ENCODE results near the gene MAN1C1. TPM values are rescaled to one million over a fixed set of nuclear protein-coding genes. Genes with fewer than 3 reads are reported as not detected.
"Not testable (repeated sequence)": the region's sequence is repeated elsewhere in the genome, so short reads cannot be mapped to it uniquely, and the experiment has no call there.

Gene MAN1C1
- total RNA-seq, 1 donor from 2014 or later = 6.3 TPM

- Histone ChIP-seq H3K9me3 (ENCODE audit: control insufficient read depth in 3 of 3, low read length in 3 of 3) (no peaks in the 10 kb centered on the region), H3K4me1 (ENCODE audit: control insufficient read depth in 3 of 3, insufficient read depth in 3 of 3, low read length in 3 of 3) (peaks cover 43 to 48% (median 46%) of the 10 kb centered on the region in 3 donors), H3K27me3 (ENCODE audit: control insufficient read depth in 3 of 3, insufficient read depth in 3 of 3, low read length in 3 of 3) (no peaks in the 10 kb centered on the region)
Observed at GRCh38 chr1:25653558-25653957, 37.0 kb downstream of the MAN1C1 start.

GRCh38 chr1:25654109-25654660, 37.6 kb downstream of the MAN1C1 start:
- H3K27me3 ChIP-seq (ENCODE audit: control insufficient read depth in 3 of 3, insufficient read depth in 3 of 3, low read length in 3 of 3) = no peaks in the 10 kb centered on the region
- no peak overlapping the region for H3K9ac ChIP-seq (ENCODE audit: low read depth in 1 of 3, low read length in 3 of 3)
- H3K9me3 ChIP-seq (ENCODE audit: control insufficient read depth in 3 of 3, low read length in 3 of 3) = no peaks in the 10 kb centered on the region
- peaks cover 49 to 54% (median 53%) of the 10 kb centered on the region in 3 donors for H3K4me1 ChIP-seq (ENCODE audit: control insufficient read depth in 3 of 3, insufficient read depth in 3 of 3, low read length in 3 of 3)
- no peak overlapping the region for H3K27ac ChIP-seq (ENCODE audit: low read depth, low read length)
- no peaks in the 10 kb centered on the region for H3K36me3 ChIP-seq (ENCODE audit: control insufficient read depth in 3 of 3, insufficient read depth in 3 of 3, low read length in 3 of 3)
- H3K4me3 ChIP-seq (ENCODE audit: low read length in 3 of 3) = no peak overlapping the region

More at GRCh38 chr1:25653558-25653957, 37.0 kb downstream of the MAN1C1 start:
- no peaks in the 10 kb centered on the region for H3K36me3 ChIP-seq (ENCODE audit: control insufficient read depth in 3 of 3, insufficient read depth in 3 of 3, low read length in 3 of 3)
- no peak overlapping the region for H3K27ac ChIP-seq (ENCODE audit: low read depth, low read length)
- H3K9ac ChIP-seq (ENCODE audit: low read depth in 1 of 3, low read length in 3 of 3) = no peak overlapping the region
- H3K4me3 ChIP-seq (ENCODE audit: low read length in 3 of 3) = no peak overlapping the region

- no peak overlapping the region for H3K27ac ChIP-seq (ENCODE audit: low read depth, low read length)
Observed at GRCh38 chr1:25657121-25657882, 40.7 kb downstream of the MAN1C1 start.

GRCh38 chr1:25657883-25658760, 41.5 kb downstream of the MAN1C1 start:
- no peaks in the 10 kb centered on the region for H3K9me3 ChIP-seq (ENCODE audit: control insufficient read depth in 3 of 3, low read length in 3 of 3)
- no peaks in the 10 kb centered on the region for H3K27me3 ChIP-seq (ENCODE audit: control insufficient read depth in 3 of 3, insufficient read depth in 3 of 3, low read length in 3 of 3)
- peak overlapping the region; percentile 75 for H3K27ac ChIP-seq (ENCODE audit: low read depth, low read length)
- no peaks in the 10 kb centered on the region for H3K36me3 ChIP-seq (ENCODE audit: control insufficient read depth in 3 of 3, insufficient read depth in 3 of 3, low read length in 3 of 3)
- peak overlapping the region in 2 of 3 donors; percentile 64 to 66 for H3K9ac ChIP-seq (ENCODE audit: low read depth in 1 of 3, low read length in 3 of 3)
- peak overlapping the region in 2 of 3 donors; percentile 41 to 52 for H3K4me3 ChIP-seq (ENCODE audit: low read length in 3 of 3)
- peaks cover 24 to 34% (median 33%) of the 10 kb centered on the region in 3 donors for H3K4me1 ChIP-seq (ENCODE audit: control insufficient read depth in 3 of 3, insufficient read depth in 3 of 3, low read length in 3 of 3)

More at GRCh38 chr1:25657121-25657882, 40.7 kb downstream of the MAN1C1 start:
- Histone ChIP-seq H3K4me3 (ENCODE audit: low read length in 3 of 3) (no peak overlapping the region), H3K9ac (ENCODE audit: low read depth in 1 of 3, low read length in 3 of 3) (peak overlapping the region in 2 of 3 donors; percentile 8 to 60), H3K4me1 (ENCODE audit: control insufficient read depth in 3 of 3, insufficient read depth in 3 of 3, low read length in 3 of 3) (peaks cover 31 to 41% (median 37%) of the 10 kb centered on the region in 3 donors), H3K9me3 (ENCODE audit: control insufficient read depth in 3 of 3, low read length in 3 of 3) (no peaks in the 10 kb centered on the region), H3K27me3 (ENCODE audit: control insufficient read depth in 3 of 3, insufficient read depth in 3 of 3, low read length in 3 of 3) (no peaks in the 10 kb centered on the region), H3K36me3 (ENCODE audit: control insufficient read depth in 3 of 3, insufficient read depth in 3 of 3, low read length in 3 of 3) (no peaks in the 10 kb centered on the region)

- no peaks in the 10 kb centered on the region for H3K27me3 ChIP-seq (ENCODE audit: control insufficient read depth in 3 of 3, insufficient read depth in 3 of 3, low read length in 3 of 3)
- H3K9me3 ChIP-seq (ENCODE audit: control insufficient read depth in 3 of 3, low read length in 3 of 3) = no peaks in the 10 kb centered on the region
- H3K4me3 ChIP-seq (ENCODE audit: low read length in 3 of 3) = peak overlapping the region in 2 of 3 donors; percentile 41 to 52
- H3K27ac ChIP-seq (ENCODE audit: low read depth, low read length) = peak overlapping the region; percentile 75
- H3K9ac ChIP-seq (ENCODE audit: low read depth in 1 of 3, low read length in 3 of 3) = peak overlapping the region; percentile 51 to 66 (median 64)
- H3K4me1 ChIP-seq (ENCODE audit: control insufficient read depth in 3 of 3, insufficient read depth in 3 of 3, low read length in 3 of 3) = peaks cover 30 to 40% (median 37%) of the 10 kb centered on the region in 3 donors
- H3K36me3 ChIP-seq (ENCODE audit: control insufficient read depth in 3 of 3, insufficient read depth in 3 of 3, low read length in 3 of 3) = no peaks in the 10 kb centered on the region
Observed at GRCh38 chr1:25658791-25659431, 42.3 kb downstream of the MAN1C1 start.

GRCh38 chr1:25661043-25661815, 44.6 kb downstream of the MAN1C1 start:
- Histone ChIP-seq H3K9ac (ENCODE audit: low read depth in 1 of 3, low read length in 3 of 3) (peak overlapping the region in 1 of 3 donors; percentile 51), H3K9me3 (ENCODE audit: control insufficient read depth in 3 of 3, low read length in 3 of 3) (no peaks in the 10 kb centered on the region), H3K4me1 (ENCODE audit: control insufficient read depth in 3 of 3, insufficient read depth in 3 of 3, low read length in 3 of 3) (peaks cover 36 to 47% (median 39%) of the 10 kb centered on the region in 3 donors), H3K27ac (ENCODE audit: low read depth, low read length) (no peak overlapping the region), H3K4me3 (ENCODE audit: low read length in 3 of 3) (no peak overlapping the region), H3K36me3 (ENCODE audit: control insufficient read depth in 3 of 3, insufficient read depth in 3 of 3, low read length in 3 of 3) (no peaks in the 10 kb centered on the region), H3K27me3 (ENCODE audit: control insufficient read depth in 3 of 3, insufficient read depth in 3 of 3, low read length in 3 of 3) (no peaks in the 10 kb centered on the region)

- Histone ChIP-seq H3K9ac (ENCODE audit: low read depth in 1 of 3, low read length in 3 of 3) (no peak overlapping the region), H3K27me3 (ENCODE audit: control insufficient read depth in 3 of 3, insufficient read depth in 3 of 3, low read length in 3 of 3) (no peaks in the 10 kb centered on the region), H3K4me1 (ENCODE audit: control insufficient read depth in 3 of 3, insufficient read depth in 3 of 3, low read length in 3 of 3) (peaks cover 36 to 46% (median 38%) of the 10 kb centered on the region in 3 donors), H3K4me3 (ENCODE audit: low read length in 3 of 3) (no peak overlapping the region), H3K9me3 (ENCODE audit: control insufficient read depth in 3 of 3, low read length in 3 of 3) (no peaks in the 10 kb centered on the region), H3K27ac (ENCODE audit: low read depth, low read length) (no peak overlapping the region), H3K36me3 (ENCODE audit: control insufficient read depth in 3 of 3, insufficient read depth in 3 of 3, low read length in 3 of 3) (no peaks in the 10 kb centered on the region)
Observed at GRCh38 chr1:25662061-25662460, 45.5 kb downstream of the MAN1C1 start.

GRCh38 chr1:25662959-25663358, 46.4 kb downstream of the MAN1C1 start:
- H3K4me3 ChIP-seq (ENCODE audit: low read length in 3 of 3); H3K27me3 ChIP-seq (ENCODE audit: control insufficient read depth in 3 of 3, insufficient read depth in 3 of 3, low read length in 3 of 3); H3K9ac ChIP-seq (ENCODE audit: low read depth in 1 of 3, low read length in 3 of 3); H3K9me3 ChIP-seq (ENCODE audit: control insufficient read depth in 3 of 3, low read length in 3 of 3); H3K36me3 ChIP-seq (ENCODE audit: control insufficient read depth in 3 of 3, insufficient read depth in 3 of 3, low read length in 3 of 3): not testable (repeated sequence)
- H3K27ac ChIP-seq (ENCODE audit: low read depth, low read length) = peak overlapping the region; percentile 28
- H3K4me1 ChIP-seq (ENCODE audit: control insufficient read depth in 3 of 3, insufficient read depth in 3 of 3, low read length in 3 of 3) = peaks cover 29 to 37% (median 30%) of the 10 kb centered on the region in 3 donors
